K562 (cell line): ENCODE results near the gene CD274. TPM values are rescaled to one million over a fixed set of nuclear protein-coding genes. Genes with fewer than 3 reads are reported as not detected.

Experiments
- ATAC-seq: fragments of 200-7000 bp; cut with Tn5 transposase; 3 replicates; pipeline ENCODE4 v1.9.1; 2020; ENCODE audit warnings: moderate library complexity
- BruUV-seq: library from RNA; stranded (reverse); fragments of 400-500 nt; replicated peaks from 2 replicates; lab custom pipeline; 2021; lab: Mats Ljungman, UMichigan
- CTCF ChIA-PET: fragments of 300-600 bp; formaldehyde crosslinking; extraction: SDS; loops from one replicate; lab custom pipeline; 2021; ENCODE audit warnings: low intra/inter-chr PET ratio; lab: Yijun Ruan, JAX
- POLR2A ChIA-PET: fragments of 300-600, 350-650 bp; sonication (Branson Sonifier 250); formaldehyde crosslinking; extraction: SDS; loops from one replicate; lab custom pipeline; 2021; ENCODE audit warnings: antibody characterized with exemption, inconsistent platforms; lab: Yijun Ruan, JAX
- DNase-seq, 4 experiments: peaks; one replicate each; pipeline versions ENCODE4 v3.0.0 to v3.0.0-alpha.2; 2011 to 2018; ENCODE audit warnings: low spot score in 3 of 4, mixed read lengths in 3 of 4; ENCODE audit errors: extremely low read depth in 1 of 4
- FAIRE-seq: peaks from 2 replicates; lab custom pipeline; 2011; peaks lifted over from hg19 to GRCh38; lab: Jason Lieb, UNC
- H2AFZ ChIP-seq: 2 replicates; pipeline ENCODE4 v1.6.0; 2011; ENCODE audit warnings: low read depth, low read length, control low read depth, inconsistent platforms
- H3K27ac ChIP-seq: fragments of 200-600 bp; 3 replicates; pipeline ENCODE4 v1.8.0; 2011; ENCODE audit warnings: low read depth, mild to moderate bottlenecking, control low read depth, inconsistent platforms, low read length, moderate library complexity, mixed read lengths; ENCODE audit errors: extremely low read depth
- H3K27me3 ChIP-seq, 2 experiments: fragments of 300-600 bp in 1 of 2; 2 replicates in 1 of 2; 3 replicates in 1 of 2; pipeline versions ENCODE4 v1.6.0 to v1.8.0; 2011; ENCODE audit warnings: inconsistent platforms in 2 of 2, low read length in 2 of 2, mild to moderate bottlenecking in 1 of 2, mixed read lengths in 1 of 2, moderate library complexity in 1 of 2; ENCODE audit not compliant: control insufficient read depth in 2 of 2, insufficient read depth in 2 of 2
- H3K36me3 ChIP-seq: fragments of 300-600 bp; 3 replicates; pipeline ENCODE4 v1.8.0; 2011; ENCODE audit warnings: mild to moderate bottlenecking, low read length, inconsistent platforms; ENCODE audit not compliant: control insufficient read depth, insufficient read depth
- H3K4me1 ChIP-seq, 2 experiments: fragments of 200-600 bp in 1 of 2; replicated peaks in 1 of 2; 2 replicates in 1 of 2; 3 replicates in 1 of 2; pipeline versions ENCODE4 v1.5.1 to v1.8.0; 2011; ENCODE audit warnings: inconsistent platforms in 2 of 2, low read length in 2 of 2, mild to moderate bottlenecking in 1 of 2, mixed read lengths in 1 of 2, moderate library complexity in 1 of 2; ENCODE audit not compliant: control insufficient read depth in 2 of 2, insufficient read depth in 2 of 2
- H3K4me2 ChIP-seq: 2 replicates; pipeline ENCODE4 v1.6.1; 2011; ENCODE audit warnings: low read length, control low read depth, inconsistent platforms, mixed read lengths; ENCODE audit not compliant: insufficient read depth
- H3K4me3 ChIP-seq: fragments of 200-600 bp; sonication (generic), shearing (Covaris generic); 2 replicates; pipeline ENCODE4 v1.5.1; 2016; ENCODE audit warnings: control low read depth, inconsistent platforms
- H3K79me2 ChIP-seq: fragments of 200-600 bp; 3 replicates; pipeline ENCODE4 v1.8.0; 2011; ENCODE audit warnings: low read length, inconsistent platforms; ENCODE audit not compliant: control insufficient read depth, insufficient read depth
- H3K9ac ChIP-seq, 2 experiments: 2 replicates each; pipeline versions ENCODE4 v1.6.0 to v1.6.1; 2011; ENCODE audit warnings: low read depth in 2 of 2, low read length in 2 of 2, control low read depth in 1 of 2, inconsistent platforms in 1 of 2, mild to moderate bottlenecking in 1 of 2, mixed read lengths in 1 of 2; ENCODE audit not compliant: insufficient read depth in 1 of 2
- H3K9me1 ChIP-seq: one replicate; pipeline ENCODE4 v1.6.0; 2011; ENCODE audit warnings: inconsistent platforms, mild to moderate bottlenecking, low read length, moderate library complexity; ENCODE audit not compliant: control insufficient read depth, insufficient read depth
- H3K9me3 ChIP-seq: replicated peaks from 2 replicates; pipeline ENCODE4 v1.5.1; 2011; ENCODE audit warnings: low read depth, low read length, inconsistent platforms; ENCODE audit not compliant: control insufficient read depth, insufficient read depth
- H4K20me1 ChIP-seq: replicated peaks from 2 replicates; pipeline ENCODE4 v1.6.1; 2011; ENCODE audit warnings: low read length, inconsistent platforms, mixed read lengths; ENCODE audit not compliant: control insufficient read depth, insufficient read depth
- ARID3B ChIP-seq: fragments of 250-450 bp; sonication (Bioruptor Pico); IDR thresholded peaks from 2 replicates; pipeline ENCODE4 v1.4.0; 2020; ENCODE audit warnings: borderline replicate concordance
- DMBX1 ChIP-seq: fragments of 250-450 bp; sonication (Bioruptor Pico); IDR thresholded peaks from 2 replicates; pipeline ENCODE4 v1.8.0; 2022; ENCODE audit warnings: inconsistent platforms, mild to moderate bottlenecking, moderate library complexity, borderline replicate concordance
- ESRRA ChIP-seq: fragments of 450-650 bp; IDR thresholded peaks from 2 replicates; pipeline ENCODE4 v1.6.1; 2014; ENCODE audit warnings: low read depth, mild to moderate bottlenecking, moderate library complexity, borderline replicate concordance
- HIVEP1 ChIP-seq: fragments of 250-450 bp; sonication (Bioruptor Pico); IDR thresholded peaks from 2 replicates; pipeline ENCODE4 v1.4.0; 2020; ENCODE audit warnings: mild to moderate bottlenecking
- KLF1 ChIP-seq: fragments of 450-650 bp; IDR thresholded peaks from 2 replicates; pipeline ENCODE4 v1.6.1; 2016; ENCODE audit warnings: missing genetic modification characterization, missing compliant biosample characterization
- PCBP2 ChIP-seq: fragments of 200-400 bp; formaldehyde crosslinking; IDR thresholded peaks from 2 replicates; pipeline ENCODE4 v1.6.1; 2018; ENCODE audit warnings: low read length, low read depth, mild to moderate bottlenecking, moderate library complexity; ENCODE audit not compliant: poor library complexity, severe bottlenecking
- PHB ChIP-seq: fragments of 250-450 bp; sonication (Bioruptor Pico); IDR thresholded peaks from 2 replicates; pipeline ENCODE4 v1.5.0; 2021
- PTRF ChIP-seq: fragments of 450-650 bp; IDR thresholded peaks from 2 replicates; pipeline ENCODE4 v1.6.1; 2016; ENCODE audit warnings: mild to moderate bottlenecking, missing genetic modification characterization, missing compliant biosample characterization
- SAFB2 ChIP-seq: fragments of 200-400 bp; formaldehyde crosslinking; IDR thresholded peaks from 2 replicates; pipeline ENCODE4 v1.6.1; 2018; ENCODE audit warnings: borderline replicate concordance, low read length, low read depth, moderate library complexity; ENCODE audit not compliant: severe bottlenecking
- SIX5 ChIP-seq, 2 experiments: IDR thresholded peaks; 2 replicates each; pipeline ENCODE4 v1.6.1; 2011; ENCODE audit warnings: low read length in 2 of 2, borderline replicate concordance in 1 of 2, low read depth in 1 of 2, mild to moderate bottlenecking in 1 of 2, moderate library complexity in 1 of 2; ENCODE audit not compliant: insufficient read depth in 1 of 2
- ZNF347 ChIP-seq: fragments of 450-650 bp; formaldehyde crosslinking; IDR thresholded peaks from 2 replicates; pipeline ENCODE4 v1.4.0; 2020; ENCODE audit warnings: low read depth, mild to moderate bottlenecking, moderate library complexity
- ZNF507 ChIP-seq: conservative IDR thresholded peaks from 2 replicates; pipeline ENCODE4 v1.6.1; 2017; ENCODE audit warnings: missing genetic modification characterization, missing compliant biosample characterization
- ZNF518B ChIP-seq: fragments of 250-450 bp; sonication (Bioruptor Pico); IDR thresholded peaks from 2 replicates; pipeline ENCODE4 v1.5.0; 2021; ENCODE audit warnings: mild to moderate bottlenecking, moderate library complexity
- ZNF561 ChIP-seq: fragments of 450-650 bp; formaldehyde crosslinking; conservative IDR thresholded peaks from 2 replicates; pipeline ENCODE4 v1.4.0; 2020; ENCODE audit warnings: mild to moderate bottlenecking, moderate library complexity
- ZNF75A ChIP-seq: fragments of 450-650 bp; formaldehyde crosslinking; IDR thresholded peaks from 2 replicates; pipeline ENCODE4 v1.4.0; 2020; ENCODE audit warnings: mild to moderate bottlenecking
- WGBS: fragments of 100-300 bp; shearing (Covaris generic); methylation state at CpG from one replicate; pipeline ENCODE4 v1.1.6; 2016; ENCODE audit warnings: low coverage, mixed read lengths; ENCODE audit not compliant: insufficient coverage; ENCODE audit errors: missing lambda C conversion rate; 5-methylcytosine and 5-hydroxymethylcytosine counted together
- in situ Hi-C: fragments of 300-500 bp; cut with MboI; formaldehyde crosslinking; loops from 4 replicates; pipeline ENCODE4 v1.15.0; 2018; ENCODE audit warnings: inconsistent platforms, mixed read lengths
- intact Hi-C: fragments of 100-400 bp; cut with micrococcal nuclease; formaldehyde crosslinking; loops from 2 replicates; pipeline ENCODE4 v1.14.2; 2022
- polyA plus RNA-seq, 8 experiments: library from polyadenylated mRNA; depleted of rRNA in 4 of 8; stranded (reverse) in 5 of 8; unstranded in 3 of 8; fragments of >200 nt; fragmentation: Nextera tagmentation in 2 of 8; fragmentation: Illumina TruSeq in 1 of 8; extraction: Ambion mirVana in 2 of 8; extraction: Trizol in 1 of 8; gene quantifications; 2 replicates each; pipeline versions ENCODE4 v1.2.1 to v1.2.3, GENCODE V29; 2011 to 2014; ENCODE audit warnings: inconsistent platforms in 1 of 8, missing spikeins in 1 of 8
- total RNA-seq, 7 experiments: library from RNA; depleted of rRNA in 6 of 7; stranded (reverse); fragments of >200 nt in 6 of 7; fragmentation: Illumina TruSeq in 2 of 7; extraction: Trizol in 2 of 7; gene quantifications; 2 replicates each; pipeline versions ENCODE4 v1.2.1 to v1.2.3, GENCODE V29; 2011 to 2021; ENCODE audit warnings: low replicate concordance in 1 of 7

The CD274 gene
- total and polyA plus RNA-seq, 9 of the 15 experiments (the other 6 are each of a cell fraction or from before 2014, with no cell fraction given): 0.07 to 0.51 (median 0.30) TPM; not detected in 1

- Histone ChIP-seq H3K4me1 (no peaks in the 10 kb centered on the region), H3K9me3 (no peaks in the 10 kb centered on the region), H3K27ac (no peak overlapping the region), H3K9ac (no peak overlapping the region), H3K4me3 (no peak overlapping the region), H3K9me1 (no peaks in the 10 kb centered on the region), H2AFZ (no peak overlapping the region), H3K4me2 (no peak overlapping the region), H3K79me2 (no peaks in the 10 kb centered on the region), H3K27me3 (no peaks in the 10 kb centered on the region), H4K20me1 (no peaks in the 10 kb centered on the region), H3K36me3 (no peaks in the 10 kb centered on the region)
- no TSS peak for BruUV-seq
- ATAC-seq (no peak), FAIRE-seq (no peak), DNase-seq (no peak)
- POLR2A ChIA-PET: interaction anchor here (0.9 kb wide), 1 partner anchor 167 kb away, joined by 3 read pairs; no protein-coding TSS in a partner anchor
- in situ Hi-C loops: loop anchor here (25.0 kb wide), 2 partner anchors 692 to 817 kb away; partner anchors contain the start of gene AK3
- intact Hi-C loops: loop anchor here (5.0 to 10.0 kb wide), 3 partner anchors 164 to 667 kb away; partner anchors contain the start of gene INSL6
- TF ChIP-seq SAFB2: no peak
- no peak for TF ChIP-seq PTRF
- no peak for TF ChIP-seq PHB (CRISPR knock-in tag)
- TF ChIP-seq SIX5 (IDR thresholded peaks at IDR 0.05; ENCODE audit: borderline replicate concordance in 1 of 2, insufficient read depth in 1 of 2, low read depth in 1 of 2, low read length in 2 of 2): no peak
- no peak for TF ChIP-seq PCBP2
- TF ChIP-seq KLF1 (tag): no peak
- TF ChIP-seq ZNF507 (tag): no peak
- no peak for TF ChIP-seq ZNF347 (CRISPR knock-in tag)
- no peak for TF ChIP-seq ZNF561 (CRISPR knock-in tag)
- TF ChIP-seq ZNF518B: no peak
- no peak for TF ChIP-seq ARID3B (CRISPR knock-in tag)
- no peak for TF ChIP-seq HIVEP1 (CRISPR knock-in tag)
- no peak for TF ChIP-seq ESRRA
- no peak for TF ChIP-seq ZNF75A (CRISPR knock-in tag)
- no peak for TF ChIP-seq DMBX1
- CTCF ChIA-PET: no interaction called here
- 44% methylated on average over 2 of the region's 2 CpGs for WGBS
Observed at GRCh38 chr9:5428794-5429528, 21.4 kb upstream of the CD274 start.
